Trophoblast cell (in vitro differentiated cells and primary cell): ENCODE results near the gene NAV3.

Experiments used
- DNase-seq, 2 donors: peaks; one replicate each; pipeline ENCODE4 v3.0.0-alpha.2; 2016
- H2AFZ ChIP-seq: 2 replicates; pipeline ENCODE4 v1.6.1; 2013; ENCODE audit warnings: low read length, moderate library complexity, mild to moderate bottlenecking; ENCODE audit not compliant: insufficient read depth, poor library complexity
- H2AK5ac ChIP-seq: 2 replicates; pipeline ENCODE4 v1.6.1; 2013; ENCODE audit warnings: mild to moderate bottlenecking, low read length
- H2BK120ac ChIP-seq: 2 replicates; pipeline ENCODE4 v1.6.1; 2013; ENCODE audit warnings: low read length, mild to moderate bottlenecking, moderate library complexity; ENCODE audit not compliant: insufficient read depth, poor library complexity
- H2BK12ac ChIP-seq: 2 replicates; pipeline ENCODE4 v1.6.1; 2013; ENCODE audit warnings: mild to moderate bottlenecking, low read length, moderate library complexity
- H2BK5ac ChIP-seq: 2 replicates; pipeline ENCODE4 v1.6.1; 2013; ENCODE audit warnings: low read length, low read depth, moderate library complexity, mild to moderate bottlenecking; ENCODE audit not compliant: poor library complexity
- H3K14ac ChIP-seq: 2 replicates; pipeline ENCODE4 v1.6.1; 2013; ENCODE audit warnings: mild to moderate bottlenecking, low read length
- H3K18ac ChIP-seq: 2 replicates; pipeline ENCODE4 v1.6.1; 2013; ENCODE audit warnings: mild to moderate bottlenecking, low read length
- H3K23ac ChIP-seq: 2 replicates; pipeline ENCODE4 v1.6.1; 2013; ENCODE audit warnings: low read length
- H3K27ac ChIP-seq: 2 replicates; pipeline ENCODE4 v1.5.1; 2013; ENCODE audit warnings: low read depth, mild to moderate bottlenecking, inconsistent platforms, low read length, moderate library complexity
- H3K27me3 ChIP-seq: 2 replicates; pipeline ENCODE4 v1.6.1; 2013; ENCODE audit warnings: inconsistent platforms, mild to moderate bottlenecking, low read length, moderate library complexity; ENCODE audit not compliant: insufficient read depth
- H3K36me3 ChIP-seq, 2 experiments: 1 replicate in 1 of 2; 2 replicates in 1 of 2; pipeline ENCODE4 v1.6.1; 2013; ENCODE audit warnings: low read length in 2 of 2, mild to moderate bottlenecking in 2 of 2, moderate library complexity in 1 of 2; ENCODE audit not compliant: insufficient read depth in 2 of 2, control insufficient read depth in 1 of 2
- H3K4ac ChIP-seq: 2 replicates; pipeline ENCODE4 v1.6.1; 2013; ENCODE audit warnings: low read depth, mild to moderate bottlenecking, low read length, moderate library complexity
- H3K4me1 ChIP-seq, 2 experiments: 1 replicate in 1 of 2; 2 replicates in 1 of 2; pipeline ENCODE4 v1.6.1; 2013; ENCODE audit warnings: low read length in 2 of 2, mild to moderate bottlenecking in 2 of 2, moderate library complexity in 1 of 2; ENCODE audit not compliant: insufficient read depth in 2 of 2, control insufficient read depth in 1 of 2
- H3K4me2 ChIP-seq: 2 replicates; pipeline ENCODE4 v1.6.1; 2013; ENCODE audit warnings: inconsistent platforms, mild to moderate bottlenecking, low read length, moderate library complexity
- H3K4me3 ChIP-seq: 2 replicates; pipeline ENCODE4 v1.5.1; 2013; ENCODE audit warnings: mild to moderate bottlenecking, low read depth, low read length, inconsistent platforms
- H3K79me1 ChIP-seq: one replicate; pipeline ENCODE4 v1.6.1; 2013; ENCODE audit warnings: low read length
- H3K79me2 ChIP-seq: 2 replicates; pipeline ENCODE4 v1.6.1; 2013; ENCODE audit warnings: low read length, mild to moderate bottlenecking; ENCODE audit not compliant: control insufficient read depth, insufficient read depth, poor library complexity
- H3K9ac ChIP-seq: 2 replicates; pipeline ENCODE4 v1.6.1; 2013; ENCODE audit warnings: mild to moderate bottlenecking, low read length
- H3K9me3 ChIP-seq: 2 replicates; pipeline ENCODE4 v1.6.1; 2013; ENCODE audit warnings: low read depth, mild to moderate bottlenecking, control low read depth, inconsistent platforms, low read length; ENCODE audit not compliant: insufficient read depth
- H4K12ac ChIP-seq: 2 replicates; pipeline ENCODE4 v1.6.1; 2013; ENCODE audit warnings: low read depth, mild to moderate bottlenecking, low read length, moderate library complexity
- H4K8ac ChIP-seq: 2 replicates; pipeline ENCODE4 v1.6.1; 2013; ENCODE audit warnings: low read depth, mild to moderate bottlenecking, low read length, moderate library complexity
- H4K91ac ChIP-seq: one replicate; pipeline ENCODE4 v1.6.1; 2013; ENCODE audit warnings: low read depth, mild to moderate bottlenecking, low read length, moderate library complexity
- WGBS: extraction: QIAGEN DNeasy Blood & Tissue Kit; methylation state at CpG from one replicate; pipeline ENCODE4 v1.1.7; 2013; ENCODE audit warnings: missing lambda C conversion rate; ENCODE audit not compliant: insufficient read length, insufficient coverage; ENCODE audit errors: extremely low coverage; 5-methylcytosine and 5-hydroxymethylcytosine counted together

Gene NAV3

GRCh38 chr12:78183824-78184223 is 353.1 kb downstream of the NAV3 start:
- no peak overlapping the region for H3K4me2 ChIP-seq
- no peaks in the 10 kb centered on the region for H3K79me1 ChIP-seq
- H3K4me1 ChIP-seq: no peaks in the 10 kb centered on the region
- H3K14ac ChIP-seq: no peak overlapping the region
- peak in 1 of 2 donors; percentile 36 for DNase-seq
- H2BK5ac ChIP-seq: no peak overlapping the region
- H4K12ac ChIP-seq: no peak overlapping the region
- H2BK12ac ChIP-seq: no peak overlapping the region
- H3K27me3 ChIP-seq: no peaks in the 10 kb centered on the region
- no peak overlapping the region for H4K91ac ChIP-seq
- H3K79me2 ChIP-seq: no peaks in the 10 kb centered on the region
- no peak overlapping the region for H2BK120ac ChIP-seq
- no peak overlapping the region for H3K4me3 ChIP-seq
- H3K9me3 ChIP-seq: no peaks in the 10 kb centered on the region
- H3K23ac ChIP-seq: no peak overlapping the region
- H3K36me3 ChIP-seq: no peaks in the 10 kb centered on the region
- no peak overlapping the region for H4K8ac ChIP-seq
- H3K9ac ChIP-seq: no peak overlapping the region
- H3K18ac ChIP-seq: no peak overlapping the region
- H3K27ac ChIP-seq: no peak overlapping the region
- no peak overlapping the region for H2AK5ac ChIP-seq
- no peak overlapping the region for H2AFZ ChIP-seq
- no peak overlapping the region for H3K4ac ChIP-seq

GRCh38 chr12:78185109-78185508 is 354.4 kb downstream of the NAV3 start:
- Histone ChIP-seq H3K27ac (no peak overlapping the region), H3K9me3 (no peaks in the 10 kb centered on the region), H3K14ac (no peak overlapping the region), H2BK5ac (no peak overlapping the region), H3K4ac (no peak overlapping the region), H3K23ac (no peak overlapping the region), H3K18ac (no peak overlapping the region), H2BK12ac (no peak overlapping the region), H3K4me2 (no peak overlapping the region), H3K79me1 (no peaks in the 10 kb centered on the region), H2BK120ac (no peak overlapping the region), H3K79me2 (no peaks in the 10 kb centered on the region), H2AFZ (no peak overlapping the region), H4K12ac (no peak overlapping the region), H4K91ac (no peak overlapping the region), H3K4me3 (no peak overlapping the region), H2AK5ac (no peak overlapping the region), H4K8ac (no peak overlapping the region), H3K27me3 (no peaks in the 10 kb centered on the region), H3K9ac (no peak overlapping the region), H3K36me3 (no peaks in the 10 kb centered on the region), H3K4me1 (no peaks in the 10 kb centered on the region)
- no peak for DNase-seq

- no peak overlapping the region for H2BK5ac ChIP-seq
Observed at GRCh38 chr12:78185651-78186050, 355.0 kb downstream of the NAV3 start.

GRCh38 chr12:78186670-78187069 is 356.0 kb downstream of the NAV3 start:
- Histone ChIP-seq H3K4me3 (no peak overlapping the region), H3K36me3 (no peaks in the 10 kb centered on the region), H3K9me3 (no peaks in the 10 kb centered on the region), H4K12ac (no peak overlapping the region), H2AK5ac (no peak overlapping the region), H3K4me1 (no peaks in the 10 kb centered on the region), H3K14ac (no peak overlapping the region), H3K18ac (no peak overlapping the region), H3K4me2 (no peak overlapping the region), H3K9ac (no peak overlapping the region), H4K8ac (no peak overlapping the region), H3K79me2 (no peaks in the 10 kb centered on the region), H2AFZ (no peak overlapping the region), H3K27ac (no peak overlapping the region), H3K27me3 (no peaks in the 10 kb centered on the region), H3K79me1 (no peaks in the 10 kb centered on the region), H3K23ac (no peak overlapping the region), H2BK12ac (no peak overlapping the region), H2BK5ac (no peak overlapping the region), H2BK120ac (no peak overlapping the region), H4K91ac (no peak overlapping the region), H3K4ac (no peak overlapping the region)
- WGBS: no CpG with 5 or more reads among the region's 1 CpG
- no peak for DNase-seq

More at GRCh38 chr12:78185651-78186050, 355.0 kb downstream of the NAV3 start:
- Histone ChIP-seq H3K4me2 (no peak overlapping the region), H3K9me3 (no peaks in the 10 kb centered on the region), H4K8ac (no peak overlapping the region), H2AK5ac (no peak overlapping the region), H4K12ac (no peak overlapping the region), H3K79me2 (no peaks in the 10 kb centered on the region), H2BK120ac (no peak overlapping the region), H2AFZ (no peak overlapping the region), H3K18ac (no peak overlapping the region), H3K4ac (no peak overlapping the region), H3K4me1 (no peaks in the 10 kb centered on the region), H3K14ac (no peak overlapping the region), H3K36me3 (no peaks in the 10 kb centered on the region), H3K27me3 (no peaks in the 10 kb centered on the region), H4K91ac (no peak overlapping the region), H3K9ac (no peak overlapping the region), H3K4me3 (no peak overlapping the region), H3K79me1 (no peaks in the 10 kb centered on the region), H3K27ac (no peak overlapping the region), H3K23ac (no peak overlapping the region), H2BK12ac (no peak overlapping the region)
- no peak for DNase-seq
- no CpG with 5 or more reads among the region's 2 CpGs for WGBS

GRCh38 chr12:78187741-78188140 is 357.0 kb downstream of the NAV3 start:
- peak in 1 of 2 donors; percentile 28 for DNase-seq
- Histone ChIP-seq H3K79me2 (no peaks in the 10 kb centered on the region), H2AK5ac (no peak overlapping the region), H3K9me3 (no peaks in the 10 kb centered on the region), H4K8ac (no peak overlapping the region), H3K79me1 (no peaks in the 10 kb centered on the region), H2BK5ac (no peak overlapping the region), H2BK120ac (no peak overlapping the region), H4K12ac (no peak overlapping the region), H3K4me1 (no peaks in the 10 kb centered on the region), H3K36me3 (no peaks in the 10 kb centered on the region), H2BK12ac (no peak overlapping the region), H3K9ac (no peak overlapping the region), H3K14ac (no peak overlapping the region), H3K4me3 (no peak overlapping the region), H4K91ac (no peak overlapping the region), H3K27me3 (no peaks in the 10 kb centered on the region), H3K18ac (no peak overlapping the region), H3K4ac (no peak overlapping the region), H3K27ac (no peak overlapping the region), H3K23ac (no peak overlapping the region), H2AFZ (no peak overlapping the region), H3K4me2 (no peak overlapping the region)
- WGBS: no CpG with 5 or more reads among the region's 2 CpGs
